ENCODE results near the gene SH3RF2.

DNA sequence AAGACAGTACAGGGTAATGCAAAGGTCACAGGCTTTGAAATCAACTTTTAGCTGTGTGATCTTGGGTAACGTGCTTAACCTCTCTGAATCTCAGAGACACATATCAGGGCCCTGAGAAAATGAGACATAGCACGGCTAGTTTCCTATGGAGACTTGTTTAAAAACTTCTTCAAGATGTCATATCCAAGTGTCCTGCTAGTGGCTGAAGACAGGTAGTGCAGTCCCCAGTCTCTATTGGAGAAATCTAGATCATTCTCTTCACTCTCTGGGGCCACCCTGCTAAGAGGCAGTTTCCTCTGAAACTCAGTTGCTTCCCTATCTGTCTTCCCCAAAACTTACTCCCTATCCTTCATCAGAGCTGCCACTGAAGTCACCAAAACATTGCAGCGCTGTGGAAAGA is 33.3 kb upstream of the SH3RF2 start:
- TF ChIP-seq, protein P1, sequence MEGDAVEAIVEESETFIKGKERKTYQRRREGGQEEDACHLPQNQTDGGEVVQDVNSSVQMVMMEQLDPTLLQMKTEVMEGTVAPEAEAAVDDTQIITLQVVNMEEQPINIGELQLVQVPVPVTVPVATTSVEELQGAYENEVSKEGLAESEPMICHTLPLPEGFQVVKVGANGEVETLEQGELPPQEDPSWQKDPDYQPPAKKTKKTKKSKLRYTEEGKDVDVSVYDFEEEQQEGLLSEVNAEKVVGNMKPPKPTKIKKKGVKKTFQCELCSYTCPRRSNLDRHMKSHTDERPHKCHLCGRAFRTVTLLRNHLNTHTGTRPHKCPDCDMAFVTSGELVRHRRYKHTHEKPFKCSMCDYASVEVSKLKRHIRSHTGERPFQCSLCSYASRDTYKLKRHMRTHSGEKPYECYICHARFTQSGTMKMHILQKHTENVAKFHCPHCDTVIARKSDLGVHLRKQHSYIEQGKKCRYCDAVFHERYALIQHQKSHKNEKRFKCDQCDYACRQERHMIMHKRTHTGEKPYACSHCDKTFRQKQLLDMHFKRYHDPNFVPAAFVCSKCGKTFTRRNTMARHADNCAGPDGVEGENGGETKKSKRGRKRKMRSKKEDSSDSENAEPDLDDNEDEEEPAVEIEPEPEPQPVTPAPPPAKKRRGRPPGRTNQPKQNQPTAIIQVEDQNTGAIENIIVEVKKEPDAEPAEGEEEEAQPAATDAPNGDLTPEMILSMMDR (IDR thresholded peaks at IDR 0.05; ENCODE audit: low read length): peak; percentile 14; the same call in 1 of the 2 replicates
- no peak for TF ChIP-seq EZH2 (IDR thresholded peaks at IDR 0.05; ENCODE audit: borderline replicate concordance, low read length)

Measured in OCI-LY1 (cell line).